Mucosa of rectum (tissue), 2 donors: Measurements from ENCODE around the gene OPCML.

Source experiments
- H3K27ac ChIP-seq, 2 donors: one replicate each; pipeline ENCODE4 v1.7.0; 2013; ENCODE audit warnings: inconsistent platforms in 2 of 2, low read depth in 2 of 2, low read length in 2 of 2
- H3K27me3 ChIP-seq, 2 donors: one replicate each; pipeline ENCODE4 v1.7.0; 2013; ENCODE audit warnings: low read length in 2 of 2; ENCODE audit not compliant: control insufficient read depth in 2 of 2, insufficient read depth in 2 of 2
- H3K36me3 ChIP-seq, 2 donors: one replicate each; pipeline ENCODE4 v1.7.0; 2013; ENCODE audit warnings: low read length in 2 of 2; ENCODE audit not compliant: control insufficient read depth in 2 of 2, insufficient read depth in 2 of 2
- H3K4me1 ChIP-seq, 2 donors: one replicate each; pipeline ENCODE4 v1.7.0; 2013; ENCODE audit warnings: low read length in 2 of 2, mild to moderate bottlenecking in 1 of 2; ENCODE audit not compliant: control insufficient read depth in 2 of 2, insufficient read depth in 2 of 2
- H3K4me3 ChIP-seq, 2 donors: one replicate each; pipeline ENCODE4 v1.7.0; 2013; ENCODE audit warnings: low read length in 2 of 2
- H3K9ac ChIP-seq, 2 donors: one replicate each; pipeline ENCODE4 v1.7.0; 2013; ENCODE audit warnings: low read length in 2 of 2, low read depth in 1 of 2, mild to moderate bottlenecking in 1 of 2
- H3K9me3 ChIP-seq, 2 donors: one replicate each; pipeline ENCODE4 v1.7.0; 2013; ENCODE audit warnings: low read length in 2 of 2; ENCODE audit not compliant: control insufficient read depth in 2 of 2
- donor health status: healthy.
- donor health status: Normal muscosa, but diverticular disease.

OPCML gene

DNA sequence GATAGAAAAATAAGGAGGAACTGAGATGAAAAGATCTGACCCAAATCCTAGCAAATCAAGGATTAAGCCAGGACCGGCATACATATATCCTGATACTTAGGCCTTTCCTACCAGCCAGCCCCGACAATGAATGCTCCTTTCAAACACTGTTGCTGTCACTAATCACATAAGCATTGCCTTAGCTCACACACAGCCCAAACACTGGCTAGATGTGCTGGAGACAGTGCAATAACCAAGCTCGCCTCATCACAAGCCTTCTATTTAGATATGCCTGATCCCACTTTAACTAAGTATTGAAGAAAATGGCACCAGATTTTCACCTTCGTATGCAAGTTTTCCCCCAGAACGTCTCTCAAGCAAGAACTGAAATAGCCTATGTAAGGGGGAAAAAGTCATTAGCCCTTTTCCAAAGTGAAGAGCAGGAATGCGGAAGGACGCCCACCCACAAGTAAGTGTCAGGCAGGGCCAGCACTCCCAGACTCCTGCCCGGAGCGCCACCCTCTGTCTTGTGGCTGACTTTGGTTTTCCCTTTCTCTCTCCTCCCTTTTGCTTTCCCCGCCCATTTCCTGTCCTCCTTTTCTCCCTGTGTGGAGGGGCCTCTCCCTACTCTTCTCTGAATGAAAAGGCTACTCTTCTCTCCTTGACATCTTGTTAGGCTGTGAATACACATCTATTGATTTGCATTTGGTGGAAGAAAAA lies 8.9 kb upstream of the OPCML start:
- Histone ChIP-seq H3K4me3 (no peak overlapping the region), H3K9ac (no peak overlapping the region), H3K27ac (no peak overlapping the region), H3K4me1 (no peaks in the 10 kb centered on the region), H3K9me3 (no peaks in the 10 kb centered on the region), H3K36me3 (no peaks in the 10 kb centered on the region), H3K27me3 (no peaks in the 10 kb centered on the region)

DNA sequence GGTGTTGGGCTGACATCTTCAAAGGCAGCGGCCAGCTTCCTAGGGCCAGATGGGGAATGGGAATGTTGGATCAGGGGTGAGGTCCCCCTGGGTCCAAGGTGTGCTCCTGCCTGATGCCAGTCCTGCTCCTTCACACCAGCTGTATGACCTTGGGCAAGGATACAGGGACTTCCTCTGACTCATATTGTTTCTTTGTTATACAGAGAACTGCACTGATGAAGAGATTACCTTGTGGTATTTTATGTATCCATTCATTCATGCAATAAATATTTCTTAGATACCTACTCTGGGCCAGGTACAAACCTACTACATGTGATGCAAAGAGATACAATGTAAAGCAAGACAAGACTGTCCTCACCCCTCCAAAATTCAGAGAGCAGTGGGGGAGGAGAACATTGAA lies 3.9 kb upstream of the OPCML start:
- Histone ChIP-seq H3K9ac (no peak overlapping the region), H3K27ac (no peak overlapping the region), H3K36me3 (no peaks in the 10 kb centered on the region), H3K9me3 (no peaks in the 10 kb centered on the region), H3K27me3 (peaks cover 0 to 4% of the 10 kb centered on the region in 2 donors), H3K4me3 (no peak overlapping the region), H3K4me1 (no peaks in the 10 kb centered on the region)

DNA sequence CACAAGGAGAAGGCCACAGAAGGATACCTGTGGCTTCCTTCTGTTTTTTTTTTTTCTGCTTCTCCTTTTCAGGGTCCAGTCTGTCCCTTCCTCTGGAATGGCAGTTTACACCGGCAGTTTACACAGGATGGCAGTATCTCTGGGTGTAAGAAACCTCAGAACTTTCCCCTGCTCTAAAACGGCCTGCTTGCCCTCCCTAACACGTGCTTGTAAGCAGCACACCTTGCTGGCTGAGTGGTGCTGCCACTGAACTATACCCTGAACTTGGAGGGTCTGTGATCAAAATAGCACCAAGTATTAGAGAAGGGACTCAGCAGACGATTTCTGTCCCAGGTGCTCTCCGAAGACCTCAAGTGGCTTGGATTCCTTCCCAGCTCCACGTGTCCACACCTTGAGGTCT lies 904 bp upstream of the OPCML start:
- Histone ChIP-seq H3K27ac (no peak overlapping the region), H3K4me3 (no peak overlapping the region), H3K9ac (no peak overlapping the region), H3K9me3 (peaks cover 0 to under 1% of the 10 kb centered on the region in 2 donors), H3K36me3 (no peaks in the 10 kb centered on the region), H3K4me1 (no peaks in the 10 kb centered on the region), H3K27me3 (peaks cover 0 to 10% of the 10 kb centered on the region in 2 donors)

DNA sequence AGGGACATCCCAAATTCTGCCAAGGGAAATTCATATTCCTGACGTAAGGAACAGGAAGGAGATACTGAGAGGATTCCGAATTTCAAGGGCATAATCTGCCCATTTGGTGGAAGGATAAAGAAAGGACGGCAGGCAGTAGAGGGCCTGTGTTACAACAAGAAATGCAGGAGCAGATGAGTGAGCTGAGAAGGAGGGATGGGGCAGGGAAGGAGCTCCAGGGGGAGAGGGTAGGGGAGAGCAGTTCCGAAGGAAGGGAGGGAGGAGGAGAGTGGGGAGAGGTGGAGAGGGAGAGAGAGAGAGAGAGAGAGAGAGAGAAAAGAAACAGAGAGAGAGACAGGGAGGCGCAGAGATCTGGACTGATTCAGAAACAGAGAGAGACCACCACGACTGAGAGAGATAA lies 843 bp downstream of the OPCML start:
- peaks cover 0 to 3% of the 10 kb centered on the region in 2 donors for H3K9me3 ChIP-seq
- H3K9ac ChIP-seq, result no peak overlapping the region
- H3K27me3 ChIP-seq, result peaks cover 0 to 10% of the 10 kb centered on the region in 2 donors

DNA sequence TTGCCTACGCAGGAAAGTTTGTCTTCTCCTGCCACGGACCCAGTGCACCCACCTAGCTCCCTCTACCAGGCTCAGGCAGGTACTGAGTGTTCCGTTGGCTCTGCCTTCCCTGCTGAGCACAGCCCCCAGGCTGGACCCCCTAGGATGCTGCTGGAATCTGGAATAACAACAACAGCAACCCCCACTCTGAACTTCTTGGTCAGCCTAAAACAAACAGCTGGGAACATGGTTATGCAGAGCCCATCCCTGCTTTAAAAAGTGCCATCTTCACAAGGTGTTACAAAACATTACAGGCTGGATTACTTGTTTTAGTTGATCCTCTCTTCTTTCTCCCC lies 1.8 kb downstream of the OPCML start:
- Histone ChIP-seq H3K4me3 (no peak overlapping the region), H3K27ac (no peak overlapping the region), H3K9ac (no peak overlapping the region), H3K27me3 (peaks cover 0 to 10% of the 10 kb centered on the region in 2 donors), H3K36me3 (no peaks in the 10 kb centered on the region), H3K9me3 (peaks cover 0 to 3% of the 10 kb centered on the region in 2 donors), H3K4me1 (no peaks in the 10 kb centered on the region)

More for the DNA sequence above, 843 bp downstream of the OPCML start:
- Histone ChIP-seq H3K27ac (no peak overlapping the region), H3K4me3 (no peak overlapping the region), H3K36me3 (no peaks in the 10 kb centered on the region), H3K4me1 (no peaks in the 10 kb centered on the region)

DNA sequence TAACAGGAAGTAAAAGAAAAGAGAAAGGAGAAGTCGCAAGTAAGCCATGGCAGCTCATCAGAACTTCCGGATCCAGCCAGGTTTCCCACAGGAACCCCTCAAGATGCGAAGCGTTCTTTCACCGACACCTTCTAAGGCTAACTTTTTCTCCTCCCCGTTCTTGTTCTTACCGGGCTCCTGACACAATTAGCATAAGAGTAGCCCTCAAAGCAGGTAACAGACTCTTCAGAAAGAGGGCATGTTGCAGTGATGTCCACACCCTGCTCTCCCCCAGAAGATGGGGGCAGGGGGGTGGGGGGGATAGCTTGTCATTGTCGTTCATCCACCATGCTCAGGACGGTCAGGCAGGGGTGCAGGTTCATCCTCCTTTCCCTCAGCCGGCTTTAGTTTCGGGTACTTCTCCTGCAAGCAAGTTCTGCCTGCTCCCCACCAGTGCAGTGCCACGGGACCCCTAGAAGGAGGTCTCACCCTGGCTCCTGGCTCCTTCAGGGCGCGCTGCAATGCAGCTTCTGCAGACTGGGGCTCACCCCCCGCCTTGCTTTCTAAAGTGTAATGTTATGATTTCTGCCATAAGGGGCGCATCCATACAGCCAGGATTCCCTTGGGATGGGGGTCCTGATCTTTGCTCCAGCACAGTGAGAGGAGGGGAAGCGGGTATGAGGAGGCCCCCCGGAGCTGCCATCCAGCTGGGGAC lies 2.3 kb downstream of the OPCML start:
- Histone ChIP-seq H3K9me3 (peaks cover 0 to 3% of the 10 kb centered on the region in 2 donors), H3K27me3 (peaks cover 0 to 10% of the 10 kb centered on the region in 2 donors), H3K27ac (no peak overlapping the region), H3K36me3 (no peaks in the 10 kb centered on the region), H3K9ac (no peak overlapping the region), H3K4me3 (no peak overlapping the region), H3K4me1 (no peaks in the 10 kb centered on the region)

DNA sequence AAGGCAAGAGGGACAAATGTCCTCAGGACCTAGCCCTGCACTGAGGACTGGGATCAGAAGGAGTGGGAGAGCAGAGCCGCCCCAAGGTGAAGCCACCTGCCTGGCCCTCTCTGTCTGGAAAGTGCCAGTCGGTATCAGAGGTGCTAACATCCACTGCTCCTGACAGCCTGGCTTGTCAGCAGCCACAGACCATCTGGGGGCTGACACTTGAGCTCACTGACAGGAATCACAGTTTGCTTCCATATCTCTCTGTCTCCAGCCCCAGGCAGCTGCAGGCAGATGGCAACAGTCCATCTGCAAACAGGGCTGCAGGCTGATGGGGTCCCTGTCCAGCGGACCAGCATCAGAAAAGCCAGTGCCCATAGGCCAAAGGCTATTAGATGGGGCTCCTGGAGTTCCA lies 5.5 kb downstream of the OPCML start:
- peaks cover 0 to 7% of the 10 kb centered on the region in 2 donors for H3K27me3 ChIP-seq
- no peak overlapping the region for H3K4me3 ChIP-seq
- peaks cover 0 to 3% of the 10 kb centered on the region in 2 donors for H3K9me3 ChIP-seq
- no peaks in the 10 kb centered on the region for H3K36me3 ChIP-seq
- H3K27ac ChIP-seq, result no peak overlapping the region
- H3K9ac ChIP-seq, result no peak overlapping the region
- H3K4me1 ChIP-seq, result no peaks in the 10 kb centered on the region

DNA sequence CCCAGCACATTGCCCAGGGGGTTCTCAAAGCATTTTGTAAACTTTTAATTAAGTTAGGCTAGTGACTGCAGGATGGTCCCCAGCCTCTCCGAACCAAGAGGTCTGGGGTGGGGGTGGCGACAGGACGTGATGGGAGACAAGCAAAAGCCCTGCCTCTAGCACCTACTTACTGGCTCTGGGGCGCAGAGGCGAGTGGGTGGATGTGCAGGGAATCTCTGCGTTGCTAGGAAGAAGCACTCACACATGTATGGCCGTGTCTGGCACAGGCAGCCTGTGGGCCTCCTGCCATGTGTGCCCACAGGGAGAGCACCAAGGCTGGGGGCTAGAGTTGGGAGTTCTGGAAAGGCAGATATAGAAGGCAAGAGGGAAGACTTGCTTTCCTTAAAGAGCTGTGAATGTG lies 6.3 kb downstream of the OPCML start:
- Histone ChIP-seq H3K27me3 (peaks cover 0 to 7% of the 10 kb centered on the region in 2 donors), H3K9ac (no peak overlapping the region), H3K36me3 (no peaks in the 10 kb centered on the region), H3K4me3 (no peak overlapping the region), H3K27ac (no peak overlapping the region), H3K4me1 (no peaks in the 10 kb centered on the region), H3K9me3 (peaks cover 0 to 3% of the 10 kb centered on the region in 2 donors)

DNA sequence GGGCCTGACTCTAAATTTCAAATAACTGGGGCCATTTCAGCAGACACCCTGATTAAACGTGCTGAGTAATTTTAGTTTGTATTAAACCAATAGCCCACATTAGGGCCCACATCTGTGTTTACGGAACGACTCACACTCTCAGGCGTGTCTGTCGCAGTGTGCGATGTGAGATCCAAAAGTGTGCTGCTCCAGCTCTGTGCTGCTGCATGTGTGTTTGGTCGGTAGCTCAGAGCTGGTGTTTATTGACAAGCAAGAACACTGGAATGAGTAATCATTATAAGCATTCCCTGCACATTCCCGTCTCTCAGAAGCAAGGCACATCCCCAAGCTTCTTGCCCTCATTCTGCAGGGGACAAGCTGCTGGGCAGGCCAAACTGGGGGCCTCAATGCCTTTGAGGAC lies 7.8 kb downstream of the OPCML start:
- Histone ChIP-seq H3K9ac (no peak overlapping the region), H3K4me1 (no peaks in the 10 kb centered on the region), H3K27me3 (peaks cover 0 to 4% of the 10 kb centered on the region in 2 donors), H3K36me3 (no peaks in the 10 kb centered on the region), H3K27ac (no peak overlapping the region), H3K4me3 (no peak overlapping the region), H3K9me3 (peaks cover 0 to 3% of the 10 kb centered on the region in 2 donors)

DNA sequence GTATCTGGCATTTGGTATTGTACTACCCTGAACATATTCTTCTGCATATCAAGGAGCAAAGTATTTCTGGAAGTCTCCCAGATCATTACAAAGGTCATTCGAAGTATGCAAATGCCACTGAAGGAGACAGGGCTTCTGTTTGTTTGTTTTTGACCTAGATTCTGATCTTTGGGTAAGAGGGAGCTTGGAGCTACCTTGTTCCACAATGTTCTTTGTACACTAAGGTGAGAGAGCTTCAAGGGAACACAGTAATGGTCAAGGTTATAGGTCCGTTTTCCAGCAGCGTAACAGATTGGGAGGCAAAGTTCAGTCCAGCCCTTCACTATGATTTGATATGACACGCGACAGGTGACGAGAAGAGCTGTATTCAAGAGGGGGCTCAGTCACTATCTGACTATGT lies 10.0 kb downstream of the OPCML start:
- no peaks in the 10 kb centered on the region for H3K4me1 ChIP-seq
- no peak overlapping the region for H3K27ac ChIP-seq
- no peak overlapping the region for H3K4me3 ChIP-seq
- H3K9me3 ChIP-seq, result no peaks in the 10 kb centered on the region
- no peak overlapping the region for H3K9ac ChIP-seq
- no peaks in the 10 kb centered on the region for H3K36me3 ChIP-seq
- no peaks in the 10 kb centered on the region for H3K27me3 ChIP-seq
